OCI-LY7 (cell line): ENCODE data around the gene SPC24. TPM values are rescaled to one million over a fixed set of nuclear protein-coding genes. Genes with fewer than 3 reads are reported as not detected.
"Not testable (repeated sequence)": the region's sequence is repeated elsewhere in the genome, so short reads cannot be mapped to it uniquely, and the experiment has no call there.

Source experiments
- BruUV-seq: library from RNA; stranded (reverse); fragments of 400-500 nt; replicated peaks from 2 replicates; lab custom pipeline; 2021; lab: Mats Ljungman, UMichigan
- CTCF ChIA-PET: fragments of 300-600 bp; sonication (Branson Sonifier 250); formaldehyde crosslinking; loops from one replicate; lab custom pipeline; 2022; ENCODE audit warnings: antibody characterized with exemption; ENCODE audit not compliant: unreplicated experiment; lab: Charles Lee
- POLR2A ChIA-PET: fragments of 300-600 bp; sonication (Branson Sonifier 250); formaldehyde crosslinking; loops from one replicate; lab custom pipeline; 2022; ENCODE audit warnings: antibody characterized with exemption; lab: Charles Lee
- DNase-seq: peaks from one replicate; pipeline ENCODE4 v3.0.0-alpha.2; 2015; ENCODE audit warnings: low spot score
- H2AFZ ChIP-seq: fragments of 200-600 bp; sonication (generic), shearing (Covaris generic); 2 replicates; pipeline ENCODE4 v1.6.1; 2014; ENCODE audit warnings: mild to moderate bottlenecking, antibody characterized with exemption, low read length, moderate library complexity
- H3K27ac ChIP-seq: fragments of 200-600 bp; sonication (generic); 2 replicates; pipeline ENCODE4 v1.5.1; 2014; ENCODE audit warnings: mixed run types, low read depth, mild to moderate bottlenecking, moderate library complexity, low read length, inconsistent platforms; ENCODE audit not compliant: poor library complexity, severe bottlenecking
- H3K36me3 ChIP-seq: fragments of 200-600 bp; sonication (generic); 2 replicates; pipeline ENCODE4 v1.6.1; 2014; ENCODE audit warnings: mild to moderate bottlenecking, antibody characterized with exemption, low read length, moderate library complexity, mixed read lengths; ENCODE audit not compliant: insufficient read depth
- H3K4me1 ChIP-seq: fragments of 200-600 bp; sonication (generic); 2 replicates; pipeline ENCODE4 v1.5.1; 2014; ENCODE audit warnings: mild to moderate bottlenecking, low read length; ENCODE audit not compliant: insufficient read depth, poor library complexity, severe bottlenecking
- H3K4me2 ChIP-seq: fragments of 200-600 bp; sonication (generic); 2 replicates; pipeline ENCODE4 v1.6.1; 2014; ENCODE audit warnings: mild to moderate bottlenecking, low read length
- H3K4me3 ChIP-seq: fragments of 200-600 bp; sonication (generic); 2 replicates; pipeline ENCODE4 v1.5.1; 2014; ENCODE audit warnings: mild to moderate bottlenecking, low read depth, low read length; ENCODE audit not compliant: poor library complexity, severe bottlenecking
- H3K79me2 ChIP-seq: fragments of 200-600 bp; sonication (generic); 2 replicates; pipeline ENCODE4 v1.6.1; 2016; ENCODE audit warnings: low read depth, mild to moderate bottlenecking, low read length, moderate library complexity, mixed read lengths; ENCODE audit not compliant: insufficient read depth
- H3K9me2 ChIP-seq: fragments of 200-600 bp; sonication (generic); 2 replicates; pipeline ENCODE4 v1.6.1; 2016; ENCODE audit warnings: mild to moderate bottlenecking, low read length, mixed read lengths; ENCODE audit not compliant: insufficient read depth
- H3K9me3 ChIP-seq: fragments of 200-600 bp; sonication (generic); 2 replicates; pipeline ENCODE4 v1.6.1; 2014; ENCODE audit warnings: mild to moderate bottlenecking, mixed run types, low read length, mixed read lengths
- H4K20me1 ChIP-seq: fragments of 200-600 bp; sonication (generic); 2 replicates; pipeline ENCODE4 v1.6.1; 2014; ENCODE audit warnings: mild to moderate bottlenecking, antibody characterized with exemption, low read length, moderate library complexity, mixed read lengths; ENCODE audit not compliant: insufficient read depth
- EZH2phosphoT487 ChIP-seq: fragments of 200-600 bp; sonication (generic); IDR thresholded peaks from 2 replicates; pipeline ENCODE4 v1.6.1; 2018; ENCODE audit warnings: low read depth, borderline replicate concordance, mild to moderate bottlenecking, mixed run types, antibody characterized with exemption, low read length, moderate library complexity, mixed read lengths
- intact Hi-C: fragments of 100-400 bp; cut with micrococcal nuclease; formaldehyde crosslinking; loops from one replicate; pipeline ENCODE4 v1.10.0; 2022; ENCODE audit not compliant: unreplicated experiment
- total RNA-seq, 2 experiments: library from RNA; depleted of rRNA in 1 of 2; stranded (reverse); fragments of >200 nt in 1 of 2; shearing (Covaris generic) in 1 of 2; gene quantifications; 2 replicates each; pipeline ENCODE4 v1.2.3, GENCODE V29; 2014 to 2022
- TF ChIP-seq, protein P1 (sequence below): fragments of 200-600 bp; sonication (generic); conservative IDR thresholded peaks from 2 replicates; pipeline ENCODE4 v1.5.1; 2014; ENCODE audit warnings: mild to moderate bottlenecking, antibody characterized with exemption, low read length, moderate library complexity, mixed read lengths

Gene SPC24
- total RNA-seq, 2 experiments from 2014 or later: 133 to 184 TPM

DNA sequence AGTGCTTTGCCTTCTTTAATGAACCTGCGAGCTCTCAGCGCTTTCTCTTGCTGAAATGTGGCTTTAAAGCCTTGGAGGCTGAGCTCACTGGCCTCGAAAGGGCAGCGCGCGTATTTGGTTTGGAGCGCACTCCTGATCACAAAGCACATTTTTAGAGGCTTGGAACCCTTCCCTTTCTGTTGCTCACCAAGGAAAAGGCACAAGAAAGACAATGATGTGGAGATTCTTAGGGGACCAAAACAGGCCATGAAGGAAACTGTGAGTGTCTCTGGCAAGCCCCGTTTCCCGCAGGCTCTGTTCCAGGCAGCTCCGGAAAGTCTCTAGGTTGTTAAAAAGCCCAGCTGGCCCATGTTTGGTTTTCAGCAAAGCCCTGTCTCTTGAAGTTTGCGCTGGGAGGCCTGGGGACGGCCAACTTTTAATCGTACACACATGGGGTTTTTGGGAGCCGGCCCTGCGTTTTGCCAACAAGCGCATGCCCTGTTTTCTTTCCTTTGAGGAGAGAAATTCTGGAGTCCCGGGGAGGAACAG, 9.4 kb upstream of the SPC24 start:
- no peaks in the 10 kb centered on the region for H3K79me2 ChIP-seq
- no peaks in the 10 kb centered on the region for H4K20me1 ChIP-seq
- no peaks in the 10 kb centered on the region for H3K9me3 ChIP-seq
- no peak overlapping the region for H3K4me3 ChIP-seq
- peaks cover 60% of the 10 kb centered on the region for H3K36me3 ChIP-seq
- no peaks in the 10 kb centered on the region for H3K4me1 ChIP-seq
- DNase-seq: no peak
- intact Hi-C loops: no loop called here
- H3K27ac ChIP-seq: no peak overlapping the region
- H3K4me2 ChIP-seq: no peak overlapping the region
- ChIA-PET POLR2A (no interaction called here), CTCF (no interaction called here)
- H2AFZ ChIP-seq: no peak overlapping the region
- TF ChIP-seq, protein P1, sequence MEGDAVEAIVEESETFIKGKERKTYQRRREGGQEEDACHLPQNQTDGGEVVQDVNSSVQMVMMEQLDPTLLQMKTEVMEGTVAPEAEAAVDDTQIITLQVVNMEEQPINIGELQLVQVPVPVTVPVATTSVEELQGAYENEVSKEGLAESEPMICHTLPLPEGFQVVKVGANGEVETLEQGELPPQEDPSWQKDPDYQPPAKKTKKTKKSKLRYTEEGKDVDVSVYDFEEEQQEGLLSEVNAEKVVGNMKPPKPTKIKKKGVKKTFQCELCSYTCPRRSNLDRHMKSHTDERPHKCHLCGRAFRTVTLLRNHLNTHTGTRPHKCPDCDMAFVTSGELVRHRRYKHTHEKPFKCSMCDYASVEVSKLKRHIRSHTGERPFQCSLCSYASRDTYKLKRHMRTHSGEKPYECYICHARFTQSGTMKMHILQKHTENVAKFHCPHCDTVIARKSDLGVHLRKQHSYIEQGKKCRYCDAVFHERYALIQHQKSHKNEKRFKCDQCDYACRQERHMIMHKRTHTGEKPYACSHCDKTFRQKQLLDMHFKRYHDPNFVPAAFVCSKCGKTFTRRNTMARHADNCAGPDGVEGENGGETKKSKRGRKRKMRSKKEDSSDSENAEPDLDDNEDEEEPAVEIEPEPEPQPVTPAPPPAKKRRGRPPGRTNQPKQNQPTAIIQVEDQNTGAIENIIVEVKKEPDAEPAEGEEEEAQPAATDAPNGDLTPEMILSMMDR: no peak
- no peak for TF ChIP-seq EZH2phosphoT487
- no TSS peak for BruUV-seq
- no peaks in the 10 kb centered on the region for H3K9me2 ChIP-seq

DNA sequence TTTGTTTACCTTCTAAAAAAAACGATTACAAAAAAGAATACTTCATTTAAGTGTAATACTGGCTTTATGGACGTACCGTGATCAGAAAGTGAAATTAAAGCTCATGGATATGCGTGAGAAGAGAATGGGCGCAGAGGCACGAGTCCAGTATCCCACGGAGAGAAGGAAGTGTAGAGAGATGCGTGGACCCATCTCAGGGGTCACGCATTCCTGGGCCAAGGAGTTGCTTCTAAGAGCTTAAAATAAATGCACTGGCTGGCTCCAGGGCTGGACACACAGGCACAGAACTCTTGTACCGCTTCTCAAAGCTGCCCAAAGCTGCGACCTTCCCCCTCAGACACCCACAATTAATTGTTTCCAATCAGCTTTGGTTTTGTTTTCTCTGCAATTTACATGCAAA, 8.7 kb upstream of the SPC24 start:
- H2AFZ ChIP-seq: no peak overlapping the region
- no peak overlapping the region for H3K27ac ChIP-seq
- H3K9me3 ChIP-seq: no peaks in the 10 kb centered on the region
- H3K4me1 ChIP-seq: no peaks in the 10 kb centered on the region
- no peak for DNase-seq
- H4K20me1 ChIP-seq: no peaks in the 10 kb centered on the region
- TF ChIP-seq, protein P1: no peak
- intact Hi-C loops: no loop called here
- no peak overlapping the region for H3K4me3 ChIP-seq
- H3K79me2 ChIP-seq: no peaks in the 10 kb centered on the region
- TSS peak; percentile 91 for BruUV-seq
- ChIA-PET CTCF (no interaction called here), POLR2A (no interaction called here)
- H3K4me2 ChIP-seq: no peak overlapping the region
- no peaks in the 10 kb centered on the region for H3K9me2 ChIP-seq
- peaks cover 54% of the 10 kb centered on the region for H3K36me3 ChIP-seq

DNA sequence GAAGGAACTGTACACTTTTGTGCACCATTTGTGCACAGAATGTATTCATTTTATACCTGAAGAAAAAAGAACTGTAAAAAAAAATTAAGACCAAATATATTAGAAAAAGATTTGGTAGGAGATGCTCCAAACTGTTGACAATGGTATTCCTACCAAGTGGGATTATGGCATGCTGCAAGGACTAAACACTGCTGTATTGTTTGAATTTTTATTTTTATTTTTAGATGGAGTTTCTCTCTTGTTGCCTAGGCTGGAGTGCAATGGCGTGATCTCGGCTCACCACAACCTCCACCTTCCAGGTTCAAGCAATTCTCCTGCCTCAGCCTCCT, 4.8 kb upstream of the SPC24 start:
- not testable (repeated sequence) for BruUV-seq, DNase-seq, H2AFZ ChIP-seq

More for the DNA sequence above, 4.8 kb upstream of the SPC24 start:
- H3K4me3 ChIP-seq, H3K4me2 ChIP-seq, POLR2A ChIA-PET, CTCF ChIA-PET, H3K9me3 ChIP-seq, intact Hi-C loops, H3K27ac ChIP-seq, H3K4me1 ChIP-seq, H3K9me2 ChIP-seq, H4K20me1 ChIP-seq, H3K79me2 ChIP-seq: not testable (repeated sequence)
- H3K36me3 ChIP-seq: peaks cover 19% of the 10 kb centered on the region
